Measurements from ENCODE around the gene POMT1.
"Not testable (repeated sequence)": the region's sequence is repeated elsewhere in the genome, so short reads cannot be mapped to it uniquely, and the experiment has no call there.

POMT1 gene

DNA sequence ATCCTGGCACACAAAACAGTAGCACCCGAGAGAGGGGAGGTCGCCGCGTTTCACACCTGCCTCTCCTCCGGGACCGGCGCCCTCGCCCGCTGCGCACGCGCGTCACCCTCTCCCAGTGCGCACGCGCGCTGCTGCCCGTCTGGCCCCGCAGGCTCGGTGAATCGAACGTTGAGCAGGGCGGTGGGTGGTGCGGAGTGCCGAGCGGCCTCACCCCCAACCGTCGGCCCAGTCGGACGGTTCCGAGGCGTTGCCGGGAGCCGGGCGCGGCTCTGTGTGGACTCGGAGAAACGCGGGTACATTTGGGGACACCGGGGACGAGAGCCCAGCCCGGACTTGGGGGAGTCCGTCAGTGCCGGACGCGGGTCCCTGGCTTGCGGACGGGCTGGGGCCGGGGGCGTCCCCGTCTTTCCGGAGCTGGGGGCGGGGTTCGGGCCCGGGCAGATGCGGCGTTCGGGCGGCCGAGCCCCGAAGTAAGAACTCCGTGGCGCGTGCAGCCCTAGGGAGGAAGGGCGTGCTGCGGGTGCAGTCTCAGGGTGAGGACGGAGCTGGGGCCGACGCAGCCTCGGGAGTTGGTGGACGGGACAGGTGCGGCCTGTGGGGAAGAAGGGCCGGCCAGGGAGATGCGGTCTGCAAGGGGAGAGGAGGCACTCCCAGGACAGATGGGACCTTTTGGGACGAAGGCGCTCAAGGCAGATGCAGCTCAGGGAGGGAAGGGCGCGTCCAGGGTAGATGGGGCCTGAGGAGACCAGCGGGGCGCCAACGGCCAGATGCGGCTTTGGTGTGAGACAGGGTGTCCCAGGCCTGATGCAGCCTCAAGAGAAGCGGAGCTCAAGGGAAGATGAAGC, at the start of gene POMT1:
POMT1 (plus strand) TSS at position 138 of the 845 bp plus-strand sequence. CDS start 1,301 bp downstream, outside the sequence.
- DNase-seq = peak; percentile 91 to 95 (median 93)

GRCh38 chr9:131454028-131454427, 48.7 kb upstream of the POMT1 start:
- DNase-seq = no peak

- not testable (repeated sequence) for DNase-seq
Observed at GRCh38 chr9:131455655-131456054, 47.1 kb upstream of the POMT1 start.

- no peak for DNase-seq
Observed at GRCh38 chr9:131457746-131458145, 45.0 kb upstream of the POMT1 start.

DNA sequence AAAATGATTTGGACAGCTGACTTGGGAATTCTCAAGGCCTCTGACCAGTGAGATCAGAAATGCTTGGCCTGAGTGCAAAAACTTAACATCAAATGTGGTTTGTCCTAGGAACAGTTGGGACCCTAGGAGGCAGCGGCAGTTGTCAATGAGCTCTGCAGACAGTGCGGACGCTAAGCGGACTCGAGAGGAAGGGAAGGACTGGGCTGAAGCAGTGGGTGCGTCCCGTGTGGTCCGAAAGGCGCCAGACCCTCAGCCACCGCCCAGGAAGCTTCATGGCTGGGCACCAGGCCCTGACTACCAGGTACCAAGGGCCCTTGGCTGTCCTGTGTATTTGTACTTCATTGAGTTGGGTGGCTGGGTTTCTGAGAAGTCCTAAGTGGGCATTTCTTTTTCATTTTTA, 43.7 kb upstream of the POMT1 start:
- no peak for DNase-seq

DNA sequence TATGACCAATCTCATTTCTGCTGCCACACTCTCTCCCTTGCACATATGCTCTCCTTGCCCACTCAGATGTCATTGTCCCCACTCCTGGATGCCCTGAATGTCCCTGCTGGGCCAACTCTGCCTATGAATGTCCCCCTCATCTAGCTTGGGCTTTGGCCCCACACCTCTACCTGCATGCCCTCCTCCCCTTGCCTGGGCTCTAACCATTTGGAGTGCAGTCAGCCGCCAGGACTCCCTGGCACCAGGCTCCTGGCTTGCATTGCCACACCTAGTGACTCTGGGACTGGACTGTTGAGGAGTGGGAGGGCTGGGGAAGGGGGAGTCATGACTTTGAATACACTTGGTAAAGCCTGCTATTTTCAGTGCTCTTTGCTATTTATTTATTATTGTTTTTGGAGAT, 41.6 kb upstream of the POMT1 start:
- no peak for DNase-seq

DNA sequence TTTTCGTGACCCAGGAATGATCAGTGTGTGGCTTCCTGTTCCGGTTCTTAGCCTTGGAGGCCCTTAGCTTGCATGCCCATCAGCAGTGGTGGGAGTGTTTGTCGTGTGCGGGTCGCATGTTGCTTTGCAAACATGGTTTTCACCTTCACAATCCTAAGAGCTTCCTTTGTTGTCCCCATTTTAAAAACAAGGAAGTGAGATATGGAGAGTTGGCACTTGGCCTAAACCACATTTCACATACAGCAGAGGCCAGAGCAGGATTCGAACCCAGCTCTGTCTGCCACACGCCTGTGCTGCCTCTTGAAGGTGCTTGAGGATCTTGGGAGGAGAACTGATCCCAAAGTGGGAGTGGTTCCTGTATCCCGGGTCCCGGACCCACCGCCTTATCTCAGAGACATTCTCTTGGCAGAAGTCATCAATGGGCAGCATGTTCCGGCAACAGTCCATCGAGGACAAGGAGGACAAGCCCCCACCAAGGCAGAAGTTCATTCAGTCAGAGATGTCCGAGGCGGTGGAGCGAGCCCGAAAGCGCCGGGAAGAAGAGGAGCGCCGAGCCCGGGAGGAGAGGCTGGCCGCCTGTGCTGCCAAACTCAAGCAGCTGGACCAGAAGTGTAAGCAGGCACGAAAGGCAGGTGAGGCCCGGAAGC, 38.2 kb upstream of the POMT1 start:
- DNase-seq = no peak

DNA sequence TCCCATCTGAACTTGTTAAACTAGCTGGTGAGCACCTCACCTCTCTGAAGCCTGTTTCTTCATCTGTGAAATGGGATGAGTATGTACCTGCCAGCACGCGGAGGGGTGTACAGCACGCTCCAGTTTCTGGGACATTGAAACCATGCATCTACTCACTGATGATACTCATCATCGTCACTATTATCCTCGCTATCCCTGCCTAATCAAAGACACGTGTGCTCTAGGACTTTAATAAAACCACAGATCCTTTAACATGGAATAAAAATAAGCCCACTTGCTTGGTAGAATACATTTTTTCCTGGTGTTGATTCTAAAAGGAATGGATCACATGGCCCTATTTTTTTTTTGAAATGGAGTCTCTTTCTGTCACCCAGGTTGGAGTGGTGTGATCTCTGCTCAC, 37.3 kb upstream of the POMT1 start:
- DNase-seq = no peak

GRCh38 chr9:131467214-131467935, 35.3 kb upstream of the POMT1 start:
- DNase-seq = no peak

GRCh38 chr9:131468031-131468430, 34.7 kb upstream of the POMT1 start:
- DNase-seq = no peak

DNA sequence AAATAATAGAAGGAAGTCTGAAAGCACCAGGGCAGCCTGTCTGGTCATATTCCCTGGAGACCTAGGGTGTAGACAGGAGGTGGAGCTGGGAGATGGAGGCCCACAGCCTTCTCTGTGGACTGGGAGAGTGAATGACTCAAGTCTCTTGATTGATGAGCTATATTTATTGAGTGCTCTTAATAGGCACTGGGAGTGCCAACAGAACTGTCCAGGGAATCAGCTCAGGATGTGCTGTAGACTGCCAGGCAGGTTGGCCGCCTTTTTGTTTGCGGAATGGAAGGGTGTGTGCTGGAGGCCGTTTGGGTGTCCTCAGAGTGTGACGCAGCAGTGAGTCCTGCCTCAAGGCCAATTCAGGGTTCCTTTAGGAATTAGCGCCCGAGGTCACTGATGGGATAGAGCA, 33.4 kb upstream of the POMT1 start:
- no peak for DNase-seq

- no peak for DNase-seq
Observed at GRCh38 chr9:131469951-131470350, 32.8 kb upstream of the POMT1 start.

- no peak for DNase-seq
Observed at GRCh38 chr9:131470581-131470991, 32.1 kb upstream of the POMT1 start.

DNA sequence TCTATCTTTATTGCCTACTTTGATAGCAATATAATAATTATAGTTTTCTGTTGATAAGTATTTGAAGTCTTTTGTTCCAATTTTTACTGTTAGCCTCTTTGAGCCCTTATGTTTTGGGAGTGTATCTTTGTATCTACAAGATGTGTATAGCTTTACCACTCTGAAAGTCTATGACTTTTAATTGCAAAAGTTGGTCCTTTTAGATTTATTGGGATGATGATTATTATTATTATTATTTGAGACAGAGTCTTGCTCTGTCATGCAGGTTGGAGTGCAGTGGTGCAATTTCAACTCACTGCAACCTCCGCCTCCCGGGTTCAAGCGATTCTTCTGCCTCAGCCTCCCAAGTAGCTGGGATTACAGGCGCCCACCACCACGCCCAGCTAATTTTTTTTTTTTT, 30.6 kb upstream of the POMT1 start:
- DNase-seq = not testable (repeated sequence)

DNA sequence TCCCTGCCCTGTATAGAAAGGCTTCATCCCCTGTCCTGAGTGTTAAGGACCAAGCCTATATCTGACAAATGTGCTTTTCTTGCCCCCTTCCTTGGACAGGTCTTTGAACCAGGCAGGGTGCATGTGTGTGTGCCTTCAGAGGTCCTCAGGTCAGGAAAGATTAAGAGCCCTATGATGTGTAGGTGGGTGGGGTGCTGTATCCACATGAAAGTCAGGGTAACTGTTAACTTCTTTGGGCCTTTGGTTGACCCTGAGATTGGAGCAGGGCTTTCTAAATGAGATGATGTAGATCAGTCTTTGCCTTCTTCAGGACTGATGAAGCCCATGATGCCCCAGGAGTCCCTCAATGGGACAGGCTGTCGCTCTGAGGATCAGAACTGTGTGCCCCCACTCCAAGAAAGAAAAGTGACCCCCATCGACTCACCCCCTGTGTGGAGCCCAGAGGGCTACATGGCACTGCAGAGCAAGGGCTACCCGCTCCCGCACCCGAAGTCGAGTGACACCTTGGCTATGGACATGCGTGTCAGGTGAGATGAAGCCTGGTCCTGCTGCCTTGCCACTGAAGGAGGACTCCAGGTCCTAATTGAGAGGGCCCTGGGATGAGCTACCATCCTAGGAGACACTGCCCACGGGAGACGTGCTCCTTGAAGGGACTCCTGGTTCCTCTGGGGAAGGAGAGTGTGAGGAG, 29.4 kb upstream of the POMT1 start:
- DNase-seq = no peak

DNA sequence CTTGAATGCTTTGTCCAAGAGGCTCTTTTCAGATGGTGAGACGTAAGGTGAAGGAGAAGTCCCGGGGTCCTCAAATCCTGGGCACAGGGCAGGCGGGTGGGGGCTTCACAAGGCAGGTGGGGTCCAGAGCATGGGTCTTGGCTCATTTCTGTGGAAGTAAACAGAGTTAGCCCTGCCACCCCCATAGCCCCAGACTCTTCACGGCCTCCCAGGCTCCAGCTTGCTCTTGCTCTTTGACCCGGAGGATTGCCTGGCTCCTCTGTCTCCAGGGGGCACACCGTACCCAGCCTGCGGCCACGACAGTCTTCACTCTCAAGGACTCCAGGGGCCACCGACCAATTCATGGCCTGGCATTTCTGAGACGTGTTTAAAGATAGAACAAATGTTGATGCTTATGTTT, 28.8 kb upstream of the POMT1 start:
- DNase-seq = no peak

DNA sequence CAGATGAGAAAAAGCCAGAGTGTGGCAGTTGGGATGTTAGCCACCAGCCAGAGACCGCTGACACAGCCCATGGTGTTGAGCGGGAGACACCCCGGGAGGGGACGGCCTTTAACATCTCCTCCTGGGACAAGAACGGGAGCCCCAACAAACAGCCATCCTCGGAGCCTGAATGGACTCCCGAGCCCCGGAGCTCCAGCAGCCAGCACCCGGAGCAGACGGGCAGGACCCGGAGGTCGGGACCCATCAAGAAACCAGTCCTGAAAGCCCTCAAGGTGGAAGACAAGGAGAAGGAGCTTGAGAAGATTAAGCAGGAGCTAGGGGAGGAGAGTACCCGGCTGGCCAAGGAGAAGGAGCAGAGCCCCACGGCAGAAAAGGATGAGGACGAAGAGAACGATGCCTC, 28.0 kb upstream of the POMT1 start:
- DNase-seq = no peak

GRCh38 chr9:131475111-131475955, 27.4 kb upstream of the POMT1 start:
- DNase-seq = no peak

GRCh38 chr9:131475956-131476776, 26.6 kb upstream of the POMT1 start:
- peak in 2 of 3 donors; percentile 2 to 12 for DNase-seq

DNA sequence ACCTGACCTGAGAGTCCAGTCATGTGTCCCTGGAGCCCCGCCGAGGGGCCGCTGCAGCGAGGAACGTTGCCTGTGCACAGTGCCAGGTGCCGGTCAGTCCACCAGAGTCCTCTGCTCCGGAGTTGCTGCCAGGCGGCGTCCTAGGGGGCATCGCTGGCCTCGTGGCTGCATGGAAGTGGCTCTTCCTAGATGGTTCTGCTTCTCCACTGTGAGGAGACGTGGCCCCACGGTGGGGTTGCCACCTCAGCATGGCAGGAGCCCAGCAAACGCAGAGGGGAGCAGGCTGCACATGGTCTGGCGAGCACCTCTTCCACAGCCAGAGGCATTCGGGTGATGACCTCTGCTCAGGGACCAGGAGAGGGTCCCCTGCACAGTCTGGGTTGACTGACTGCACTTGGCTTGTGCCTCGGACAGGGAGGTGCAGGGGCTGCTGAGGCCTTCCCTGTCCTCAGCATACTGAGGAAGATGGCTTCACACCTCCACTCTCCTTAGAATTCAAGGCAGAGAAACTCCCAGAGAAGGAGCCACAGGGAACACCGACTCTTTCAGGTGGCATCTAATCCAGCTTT, 25.9 kb upstream of the POMT1 start:
- DNase-seq = no peak

GRCh38 chr9:131477367-131477766, 25.4 kb upstream of the POMT1 start:
- DNase-seq = no peak

Measured in suppressor macrophage treated with lipopolysaccharide for 1 hour (primary cell).